ENCODE measurements around the gene PSG11.
"Not testable (repeated sequence)": the region's sequence is repeated elsewhere in the genome, so short reads cannot be mapped to it uniquely, and the experiment has no call there.

The PSG11 gene

GRCh38 chr19:43026369-43026768 lies at the start of gene PSG11:
TSS of gene PSG11 (minus strand) at chr19:43026469. CDS start at chr19:43026372, 97 bp downstream.
- not testable (repeated sequence) for DNase-seq

GRCh38 chr19:43062418-43062817 lies 36.1 kb upstream of the PSG11 start:
- not testable (repeated sequence) for DNase-seq

DNA sequence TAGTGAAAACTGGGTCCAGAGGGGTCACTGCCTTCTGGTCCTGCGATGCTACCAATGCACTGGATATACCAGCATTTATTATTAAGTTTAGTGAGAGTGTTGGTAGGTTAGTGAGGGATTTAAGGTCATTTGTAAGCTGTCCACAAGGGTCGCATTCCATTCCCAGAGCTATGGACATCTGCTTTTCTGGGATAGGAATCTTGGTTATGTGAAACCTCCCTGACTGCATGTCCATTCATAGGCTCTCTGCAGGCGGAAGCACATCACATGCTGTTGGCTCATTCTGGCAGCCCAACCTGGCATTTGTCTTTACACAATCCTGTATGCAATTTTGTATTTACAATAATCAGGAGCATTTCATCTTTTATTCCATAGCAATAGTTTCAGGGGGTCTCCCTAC lies 35.1 kb upstream of the PSG11 start:
- DNase-seq: not testable (repeated sequence)

DNA sequence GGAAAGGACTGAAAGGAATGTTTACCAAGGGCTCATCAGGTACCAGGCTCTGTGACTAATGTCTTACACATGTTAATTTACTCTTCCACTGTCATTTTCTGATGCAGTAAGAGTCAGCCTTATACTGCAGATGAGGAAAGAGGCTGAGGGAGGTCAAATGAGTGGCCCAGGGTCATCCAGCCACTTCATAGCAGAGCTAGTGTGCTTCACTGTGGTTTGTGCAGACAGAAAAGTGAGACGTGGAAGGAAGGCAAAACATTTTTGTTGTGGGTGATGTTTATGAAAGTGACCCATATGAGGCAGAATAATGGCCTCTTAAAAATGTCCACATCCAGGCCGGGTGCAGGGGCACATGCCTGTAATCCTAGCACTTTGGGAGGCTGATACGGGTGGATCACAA lies 34.0 kb upstream of the PSG11 start:
- DNase-seq: not testable (repeated sequence)

DNA sequence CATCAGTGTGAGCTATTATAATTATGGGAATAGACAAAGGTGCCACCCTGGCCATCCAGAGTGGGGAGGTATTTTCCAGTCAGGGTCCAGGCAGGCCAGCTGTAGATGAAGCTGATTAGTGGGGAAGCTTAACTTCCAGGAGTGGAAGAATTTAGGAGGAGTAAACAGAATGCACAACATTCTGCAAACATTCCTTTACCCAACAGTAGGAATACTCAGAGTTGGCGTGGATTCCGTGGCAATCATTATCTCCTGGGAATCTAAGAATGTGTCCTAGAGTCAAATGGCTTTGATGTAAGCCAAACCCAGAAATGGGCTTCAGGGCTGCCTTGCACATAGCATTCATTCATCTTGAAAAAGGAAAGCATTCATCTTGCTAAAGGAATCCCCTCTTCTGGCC lies 33.2 kb upstream of the PSG11 start:
- DNase-seq: not testable (repeated sequence)

DNA sequence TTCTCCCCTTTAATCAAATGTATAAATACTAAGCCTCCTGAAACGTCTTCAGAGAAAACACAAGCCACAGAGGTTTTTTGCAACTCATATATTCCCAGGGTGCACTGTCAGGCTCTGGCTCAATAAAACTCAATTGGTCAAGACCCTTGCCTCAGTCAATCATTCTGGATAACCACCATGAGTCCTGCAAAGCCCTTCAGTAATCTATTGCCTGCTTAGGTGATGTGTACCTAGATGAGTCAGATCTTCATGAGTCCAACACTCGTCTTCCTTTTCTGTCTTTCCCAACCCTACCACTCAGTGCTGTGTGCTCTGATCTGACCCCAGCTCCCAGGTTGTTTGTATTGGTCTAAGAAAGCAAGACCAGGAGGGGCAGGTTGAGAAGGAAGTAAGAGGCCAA lies 32.2 kb upstream of the PSG11 start:
- DNase-seq: not testable (repeated sequence)

- DNase-seq: not testable (repeated sequence)
Observed at GRCh38 chr19:43047966-43048365, 21.7 kb upstream of the PSG11 start.

DNA sequence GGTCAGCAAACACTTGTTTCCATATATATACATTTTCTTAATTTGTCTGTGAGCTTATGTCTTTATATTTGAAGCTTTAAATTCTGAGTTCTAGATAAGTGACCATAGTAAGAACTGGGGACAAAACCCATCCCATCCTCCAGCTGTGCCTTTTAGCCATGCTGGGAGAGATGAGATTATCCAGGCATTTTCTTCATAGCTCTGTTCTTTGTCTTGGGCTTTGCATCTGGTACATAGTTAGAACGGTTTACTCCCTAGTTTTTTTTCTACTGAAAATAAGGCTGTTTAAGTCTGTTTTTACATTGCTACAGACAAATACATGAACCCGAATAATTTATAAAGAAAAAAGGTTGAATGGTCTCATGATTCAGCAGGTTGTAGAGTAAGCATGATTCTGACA lies 20.3 kb upstream of the PSG11 start:
- not testable (repeated sequence) for DNase-seq

DNA sequence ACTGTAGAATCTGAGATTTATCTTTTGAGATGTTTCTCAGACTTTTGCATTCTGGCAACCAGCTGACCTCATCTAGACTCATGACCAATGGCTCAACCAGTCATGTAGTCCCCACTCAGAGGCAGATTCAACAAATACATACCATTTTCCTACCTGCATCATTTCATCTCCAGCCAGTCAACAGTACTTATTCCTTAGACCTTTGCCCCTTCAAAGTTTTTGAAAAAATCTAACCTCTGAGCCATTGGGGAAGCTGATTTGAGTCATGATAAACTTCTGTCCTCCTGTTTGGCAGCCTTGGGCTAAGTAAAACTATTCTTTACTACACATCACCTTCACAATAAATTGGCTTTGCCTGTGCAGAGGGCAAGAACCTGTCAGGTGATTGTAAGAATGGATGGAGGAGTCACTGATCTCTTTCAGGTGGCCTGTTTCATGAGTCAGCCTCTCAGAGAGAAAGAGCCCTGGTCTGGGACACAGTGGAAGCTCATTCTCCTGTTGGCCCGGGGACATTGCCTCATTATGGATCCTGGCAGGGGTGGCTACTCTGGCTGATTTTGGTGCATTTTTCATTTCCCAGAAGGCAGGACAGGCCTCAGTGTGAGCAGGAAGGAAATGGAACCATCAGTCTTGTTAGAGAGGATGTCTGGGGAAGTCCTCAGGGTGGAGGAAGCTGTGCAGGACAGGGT lies 17.4 kb upstream of the PSG11 start:
- DNase-seq: not testable (repeated sequence)

DNA sequence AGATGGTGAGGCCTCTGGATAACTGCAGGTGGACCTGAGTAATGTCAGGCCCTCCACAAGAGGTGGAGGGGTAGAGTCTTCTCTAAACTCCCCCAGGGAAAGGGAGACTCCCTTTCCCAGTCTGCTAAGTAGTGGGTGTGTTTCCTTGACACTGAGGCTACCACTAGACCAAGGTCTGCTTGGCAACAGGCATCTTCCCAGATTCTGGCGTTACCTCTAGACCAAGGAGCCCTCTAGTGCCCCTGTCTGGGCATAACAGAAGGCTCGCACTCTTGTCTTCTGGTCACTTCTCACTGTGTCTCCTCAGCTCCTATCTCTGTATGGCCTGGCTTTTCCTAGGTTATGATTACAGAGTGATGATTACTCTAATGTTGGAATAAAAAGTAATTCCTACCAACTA lies 5.4 kb upstream of the PSG11 start:
- not testable (repeated sequence) for DNase-seq

DNA sequence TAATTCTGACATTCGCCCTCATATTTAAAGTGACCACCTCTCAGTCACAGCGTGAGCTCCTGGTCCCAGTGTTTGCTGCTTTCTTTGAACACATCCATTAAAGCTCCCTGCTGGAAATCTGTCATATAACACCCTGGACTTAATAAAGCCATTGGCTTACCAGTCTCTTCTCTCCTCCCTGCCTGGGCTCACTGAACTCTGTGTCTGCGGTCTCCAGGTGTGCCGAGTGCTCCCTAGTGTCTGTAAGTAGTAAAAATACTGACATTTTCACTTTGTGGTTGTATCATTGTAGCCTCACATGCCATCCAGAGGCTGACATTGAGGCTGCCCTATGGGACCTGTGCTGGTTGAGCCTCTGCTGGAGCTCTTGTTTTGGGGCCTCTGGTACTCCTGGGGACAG lies 2.6 kb upstream of the PSG11 start:
- DNase-seq: no peak

GRCh38 chr19:43027985-43028384 lies 1.7 kb upstream of the PSG11 start:
- DNase-seq: not testable (repeated sequence)

DNA sequence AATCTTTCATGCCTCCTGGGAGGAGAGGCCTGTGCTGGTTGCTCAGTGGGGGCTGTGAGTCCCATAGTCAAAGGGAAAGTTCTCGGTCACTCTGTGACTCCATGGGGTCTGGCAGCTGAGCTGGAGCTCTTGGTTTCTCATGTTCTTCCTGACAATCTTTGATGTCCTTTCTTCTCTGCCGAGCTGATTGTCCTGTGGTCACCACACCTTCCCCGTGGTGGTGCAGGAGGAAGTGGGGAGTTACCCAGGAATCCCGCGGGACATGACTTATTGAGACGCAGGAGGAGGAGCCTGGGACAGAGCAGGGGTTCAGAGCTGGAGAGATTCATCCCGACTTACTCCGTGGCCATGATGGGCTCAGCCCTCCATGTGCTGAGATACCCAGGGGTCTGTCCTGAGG lies 792 bp upstream of the PSG11 start:
- DNase-seq: not testable (repeated sequence)

GRCh38 chr19:43022098-43022497 lies 4.2 kb downstream of the PSG11 start:
- not testable (repeated sequence) for DNase-seq

DNA sequence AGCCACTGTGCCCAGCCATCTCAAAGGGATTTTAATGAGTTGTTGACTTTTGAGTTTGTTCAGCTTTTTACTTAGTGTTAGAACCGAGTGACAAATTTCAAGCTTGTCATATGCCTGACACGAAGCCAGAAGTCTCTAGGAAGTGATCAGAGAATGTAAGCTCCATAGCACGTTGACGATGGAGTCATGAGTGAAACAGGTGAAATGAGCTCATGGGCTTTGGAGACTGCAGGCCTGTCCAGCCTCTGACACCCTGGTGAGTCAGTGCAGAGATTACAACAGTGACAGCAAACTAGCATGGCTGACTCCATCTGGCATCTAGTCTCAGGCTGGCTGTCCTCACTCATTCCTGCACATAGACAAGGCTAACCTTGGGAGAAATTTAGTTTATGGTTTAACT lies 4.6 kb downstream of the PSG11 start:
- DNase-seq: not testable (repeated sequence)

DNA sequence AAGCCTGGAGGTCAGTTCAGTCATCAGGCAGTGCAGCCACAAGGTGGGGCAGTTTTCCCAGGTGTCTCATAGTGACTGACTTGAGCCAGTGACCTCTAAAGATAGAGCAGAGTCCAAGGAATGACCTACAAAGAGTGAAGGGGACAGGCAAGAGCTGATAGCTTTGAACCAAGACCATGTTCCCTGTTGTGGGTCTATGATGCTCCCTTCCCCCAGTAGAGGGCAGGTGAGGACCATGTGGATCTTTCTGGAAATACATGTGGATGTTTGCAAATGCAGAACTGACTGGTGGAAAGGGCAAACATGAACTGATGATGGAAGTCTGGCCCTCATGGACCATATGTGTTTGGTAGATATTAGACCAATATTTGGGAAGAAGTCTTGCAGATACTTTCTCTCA lies 6.7 kb downstream of the PSG11 start:
- not testable (repeated sequence) for DNase-seq

GRCh38 chr19:43005841-43006240 lies 20.4 kb downstream of the PSG11 start:
- not testable (repeated sequence) for DNase-seq

DNA sequence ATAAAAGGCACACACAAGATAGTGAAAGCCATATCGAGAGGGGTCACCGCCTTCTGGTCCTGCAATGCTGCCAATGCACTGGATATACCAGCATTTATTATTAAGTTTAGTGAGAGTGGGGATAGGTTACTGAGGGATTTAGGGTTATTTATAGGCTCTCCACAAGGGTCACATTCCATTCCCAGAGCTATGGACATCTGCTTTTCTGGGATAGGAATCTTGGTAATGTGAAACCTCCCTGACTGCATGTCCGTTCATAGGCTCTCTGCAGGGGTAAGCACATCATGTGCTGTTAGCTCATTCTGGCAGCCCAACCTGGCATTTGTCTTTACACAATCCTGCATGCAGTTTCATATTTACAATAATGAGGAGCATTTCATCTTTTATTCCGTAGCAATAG lies 21.4 kb downstream of the PSG11 start:
- peak; percentile 22 for DNase-seq

- DNase-seq: not testable (repeated sequence)
Observed at GRCh38 chr19:43003634-43004033, 22.6 kb downstream of the PSG11 start.

DNA sequence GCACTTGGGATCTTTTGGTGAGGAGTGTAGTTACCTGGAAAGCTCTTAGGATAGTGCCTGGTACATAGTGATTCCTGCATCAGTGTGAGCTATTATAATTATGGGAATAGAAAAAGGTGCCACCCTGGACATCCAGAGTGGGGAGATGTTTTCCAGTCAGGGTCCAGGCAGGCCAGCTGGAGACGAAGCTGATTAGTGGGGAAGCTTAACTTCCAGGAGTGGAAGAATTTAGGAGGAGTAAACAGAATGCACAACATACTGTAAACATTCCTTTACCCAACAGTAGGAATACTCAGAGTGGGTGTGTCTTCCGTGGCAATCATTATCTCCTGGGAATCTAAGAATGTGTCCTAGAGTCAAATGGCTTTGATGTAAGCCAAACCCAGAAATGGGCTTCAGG lies 23.3 kb downstream of the PSG11 start:
- not testable (repeated sequence) for DNase-seq

DNA sequence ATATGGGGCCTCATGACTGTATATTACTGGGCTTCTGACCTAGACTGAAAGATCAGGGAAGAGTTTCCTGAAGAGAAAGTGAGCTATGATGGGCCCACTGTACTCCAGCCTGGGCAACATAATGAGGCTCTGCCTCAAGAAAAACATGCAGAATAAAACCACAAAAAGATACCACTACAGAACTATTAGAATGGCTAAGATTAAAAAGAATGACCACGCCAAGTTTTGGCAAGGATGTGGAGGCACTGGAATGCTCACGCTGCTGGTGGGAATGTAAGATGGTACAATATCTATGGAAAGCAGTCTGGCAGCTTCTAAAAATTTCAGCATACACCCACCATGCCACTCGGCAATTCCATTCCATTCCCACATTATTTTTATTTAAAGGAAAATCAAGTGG lies 30.1 kb downstream of the PSG11 start:
- not testable (repeated sequence) for DNase-seq

GRCh38 chr19:42992029-42992604 lies 34.2 kb downstream of the PSG11 start:
- not testable (repeated sequence) for DNase-seq

DNA sequence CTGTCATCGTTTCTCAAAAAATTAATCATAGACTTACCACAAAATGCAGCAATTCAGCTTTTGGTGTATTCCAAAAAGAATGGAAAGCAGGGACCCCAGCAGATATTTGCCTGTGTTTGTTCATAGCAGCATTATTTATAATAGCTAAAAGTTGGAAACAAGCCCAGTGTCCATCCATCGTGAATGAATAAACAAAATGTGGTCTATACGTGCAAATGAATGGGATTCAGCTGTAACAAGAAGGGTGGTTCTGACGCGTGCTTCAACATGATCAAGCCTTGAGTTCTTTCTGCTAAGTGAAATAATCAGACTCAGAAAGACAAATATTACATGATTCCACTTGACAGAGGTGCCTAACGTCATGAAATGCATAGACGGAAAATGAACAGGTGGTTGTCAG lies 36.4 kb downstream of the PSG11 start:
- no peak for DNase-seq

DNA sequence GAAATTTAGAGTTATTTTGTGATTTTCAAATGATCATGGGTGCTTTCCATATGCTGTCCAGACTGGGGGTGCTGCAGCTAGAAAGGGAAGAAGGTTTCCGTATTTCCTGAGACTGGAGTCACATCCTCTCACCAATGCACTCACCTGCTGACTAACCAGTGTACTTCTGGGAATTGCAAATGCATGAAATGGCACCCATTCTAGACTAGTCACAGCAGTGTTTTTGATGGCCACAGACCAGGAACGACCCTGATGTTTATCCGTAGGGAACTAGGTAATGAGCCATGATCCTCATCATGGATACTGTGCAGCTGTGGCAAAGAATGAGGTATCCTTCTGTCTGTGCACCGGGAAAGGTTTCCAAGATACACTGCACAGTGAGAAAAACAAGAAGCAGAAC lies 37.1 kb downstream of the PSG11 start:
- DNase-seq: not testable (repeated sequence)

- not testable (repeated sequence) for DNase-seq
Observed at GRCh38 chr19:42988206-42988605, 38.1 kb downstream of the PSG11 start.
